Measurements from ENCODE around the gene KIAA0825. TPM values are rescaled to one million over a fixed set of nuclear protein-coding genes. Genes with fewer than 3 reads are reported as not detected.

The KIAA0825 gene
- total RNA-seq, 2 donors from 2014 or later, result 4.1 to 4.3 TPM

GRCh38 chr5:94212476-94212875 is 405.9 kb downstream of the KIAA0825 start:
- H3K4me3 ChIP-seq, result no peak overlapping the region
- no peak for DNase-seq (ENCODE audit: low spot score)
- TF ChIP-seq CTCF (IDR thresholded peaks at IDR 0.05), result no peak
- H3K27ac ChIP-seq, result no peak overlapping the region
- no peaks in the 10 kb centered on the region for H3K4me1 ChIP-seq (ENCODE audit: control insufficient read depth in 1 of 2, low read depth in 2 of 2)
- H3K36me3 ChIP-seq, result no peaks in the 10 kb centered on the region
- no peaks in the 10 kb centered on the region for H3K27me3 ChIP-seq (replicated peaks; ENCODE audit: insufficient read depth)
- H3K9me3 ChIP-seq, result no peaks in the 10 kb centered on the region
- no peak for ATAC-seq (ENCODE audit: insufficient number of reproducible peaks, low FRiP score, low read depth)

GRCh38 chr5:94209774-94210355 is 408.5 kb downstream of the KIAA0825 start:
- ATAC-seq (ENCODE audit: insufficient number of reproducible peaks, low FRiP score, low read depth) (no peak), DNase-seq (ENCODE audit: low spot score) (no peak)
- H3K4me1 ChIP-seq (ENCODE audit: control insufficient read depth in 1 of 2, low read depth in 2 of 2), result no peaks in the 10 kb centered on the region
- no peak for TF ChIP-seq CTCF (IDR thresholded peaks at IDR 0.05)
- H3K27ac ChIP-seq, result no peak overlapping the region
- no peaks in the 10 kb centered on the region for H3K36me3 ChIP-seq
- H3K9me3 ChIP-seq, result no peaks in the 10 kb centered on the region
- H3K27me3 ChIP-seq (replicated peaks; ENCODE audit: insufficient read depth), result no peaks in the 10 kb centered on the region
- no peak overlapping the region for H3K4me3 ChIP-seq

- ATAC-seq (ENCODE audit: insufficient number of reproducible peaks, low FRiP score, low read depth) (no peak), DNase-seq (ENCODE audit: low spot score) (no peak)
- Histone ChIP-seq H3K27ac (no peak overlapping the region), H3K4me3 (no peak overlapping the region), H3K4me1 (ENCODE audit: control insufficient read depth in 1 of 2, low read depth in 2 of 2) (no peaks in the 10 kb centered on the region), H3K27me3 (replicated peaks; ENCODE audit: insufficient read depth) (no peaks in the 10 kb centered on the region), H3K9me3 (no peaks in the 10 kb centered on the region), H3K36me3 (no peaks in the 10 kb centered on the region)
- TF ChIP-seq CTCF (IDR thresholded peaks at IDR 0.05), result no peak
These were observed 409.1 kb downstream of the KIAA0825 start for GRCh38 chr5:94209272-94209671.

GRCh38 chr5:94199566-94199965 is 418.8 kb downstream of the KIAA0825 start:
- Histone ChIP-seq H3K4me3 (no peak overlapping the region), H3K4me1 (ENCODE audit: control insufficient read depth in 1 of 2, low read depth in 2 of 2) (no peaks in the 10 kb centered on the region), H3K27ac (no peak overlapping the region), H3K27me3 (replicated peaks; ENCODE audit: insufficient read depth) (no peaks in the 10 kb centered on the region), H3K9me3 (no peaks in the 10 kb centered on the region), H3K36me3 (no peaks in the 10 kb centered on the region)
- ATAC-seq (ENCODE audit: insufficient number of reproducible peaks, low FRiP score, low read depth) (no peak), DNase-seq (ENCODE audit: low spot score) (no peak)
- no peak for TF ChIP-seq CTCF (IDR thresholded peaks at IDR 0.05)

DNA sequence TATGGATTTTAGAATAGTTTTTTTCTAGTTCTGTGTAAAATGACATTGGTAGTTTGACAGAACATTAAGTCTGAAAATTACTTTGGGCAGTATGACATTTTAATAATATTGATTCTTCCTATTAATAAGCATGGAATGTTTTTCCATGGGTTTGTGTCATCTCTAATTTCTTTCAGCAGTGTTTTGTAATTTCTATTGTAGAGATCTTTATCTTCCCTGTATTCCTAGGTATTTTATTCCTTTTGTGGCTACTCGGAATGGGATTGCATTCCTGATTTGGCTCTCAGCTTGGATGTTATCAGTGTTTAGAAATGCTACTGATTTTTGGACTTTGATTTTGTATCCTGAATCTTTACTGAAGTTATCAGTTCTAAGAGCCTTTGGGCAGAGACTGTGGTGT is 420.4 kb downstream of the KIAA0825 start:
- Histone ChIP-seq H3K4me3 (no peak overlapping the region), H3K9me3 (no peaks in the 10 kb centered on the region), H3K27ac (no peak overlapping the region), H3K27me3 (replicated peaks; ENCODE audit: insufficient read depth) (no peaks in the 10 kb centered on the region), H3K36me3 (no peaks in the 10 kb centered on the region), H3K4me1 (ENCODE audit: control insufficient read depth in 1 of 2, low read depth in 2 of 2) (no peaks in the 10 kb centered on the region)
- no peak for DNase-seq (ENCODE audit: low spot score)
- TF ChIP-seq CTCF (IDR thresholded peaks at IDR 0.05), result no peak
- no peak for ATAC-seq (ENCODE audit: insufficient number of reproducible peaks, low FRiP score, low read depth)

Data from thoracic aorta (tissue), 2 donors.